ENCODE data around the gene HADHB.
"Not testable (repeated sequence)": the region's sequence is repeated elsewhere in the genome, so short reads cannot be mapped to it uniquely, and the experiment has no call there.

The HADHB gene

GRCh38 chr2:26245231-26245732 lies 543 bp downstream of the HADHB start:
- DNase-seq, result peak; percentile 52 to 55

DNA sequence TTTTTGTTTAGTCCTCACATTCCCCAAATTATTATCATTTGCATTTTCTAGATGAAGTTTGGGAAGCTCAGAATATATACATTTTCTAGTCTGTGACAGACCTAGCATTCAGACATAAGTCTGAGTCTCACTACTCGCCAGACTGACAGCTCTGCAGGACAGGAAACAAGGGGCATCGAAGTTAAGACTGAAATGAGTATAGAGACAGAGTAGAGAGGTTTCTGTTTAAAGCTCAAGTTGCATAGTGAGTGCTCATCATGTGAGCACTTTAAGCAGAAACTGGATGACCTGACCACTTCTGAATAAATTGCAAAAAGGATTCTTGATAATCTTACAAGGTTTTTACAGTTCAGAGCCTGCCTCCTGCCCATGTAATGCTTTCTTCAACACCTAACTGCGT lies 1.1 kb downstream of the HADHB start:
- DNase-seq, result no peak

DNA sequence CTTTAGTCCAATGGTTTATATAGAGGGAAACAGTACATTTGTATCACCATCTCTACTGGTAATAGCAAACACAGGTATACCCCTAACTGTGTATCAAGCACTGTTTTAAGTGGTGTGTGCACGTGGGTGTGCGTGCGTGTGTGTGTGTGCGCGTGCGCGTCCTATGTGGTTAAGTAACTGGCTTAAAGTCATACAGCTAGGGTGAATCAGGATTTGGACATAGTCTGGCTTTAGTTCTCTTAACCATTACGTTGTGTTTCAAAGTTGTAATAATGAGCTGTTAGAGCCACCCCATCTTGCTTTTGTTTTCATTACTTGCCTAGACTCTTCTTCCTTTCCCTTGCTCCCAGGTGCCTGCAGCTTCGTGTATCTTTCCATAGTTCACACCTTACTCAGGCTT lies 2.1 kb downstream of the HADHB start:
- peak; percentile 9 to 19 for DNase-seq

- no peak for DNase-seq
These were observed 4.9 kb downstream of the HADHB start for GRCh38 chr2:26249625-26250024.

DNA sequence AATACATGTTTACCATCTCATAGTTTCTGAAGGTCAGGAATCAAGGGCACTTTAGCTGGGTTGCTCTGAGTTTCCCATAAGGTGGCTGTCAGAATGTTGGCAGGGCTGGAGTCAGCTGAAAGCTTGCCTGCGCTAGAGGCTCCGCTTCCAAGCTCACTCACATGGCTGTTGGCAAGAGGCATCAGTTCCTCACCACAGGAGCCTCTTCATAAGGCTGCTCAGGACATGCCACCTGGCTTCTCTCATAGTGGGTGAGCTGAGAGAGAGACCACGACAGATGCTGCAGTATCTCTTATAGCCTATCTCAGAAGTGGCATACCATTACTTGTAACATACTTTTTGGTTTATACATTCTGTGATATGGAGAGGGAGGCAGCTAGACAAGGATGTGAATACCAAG lies 7.2 kb downstream of the HADHB start:
- no peak for DNase-seq

DNA sequence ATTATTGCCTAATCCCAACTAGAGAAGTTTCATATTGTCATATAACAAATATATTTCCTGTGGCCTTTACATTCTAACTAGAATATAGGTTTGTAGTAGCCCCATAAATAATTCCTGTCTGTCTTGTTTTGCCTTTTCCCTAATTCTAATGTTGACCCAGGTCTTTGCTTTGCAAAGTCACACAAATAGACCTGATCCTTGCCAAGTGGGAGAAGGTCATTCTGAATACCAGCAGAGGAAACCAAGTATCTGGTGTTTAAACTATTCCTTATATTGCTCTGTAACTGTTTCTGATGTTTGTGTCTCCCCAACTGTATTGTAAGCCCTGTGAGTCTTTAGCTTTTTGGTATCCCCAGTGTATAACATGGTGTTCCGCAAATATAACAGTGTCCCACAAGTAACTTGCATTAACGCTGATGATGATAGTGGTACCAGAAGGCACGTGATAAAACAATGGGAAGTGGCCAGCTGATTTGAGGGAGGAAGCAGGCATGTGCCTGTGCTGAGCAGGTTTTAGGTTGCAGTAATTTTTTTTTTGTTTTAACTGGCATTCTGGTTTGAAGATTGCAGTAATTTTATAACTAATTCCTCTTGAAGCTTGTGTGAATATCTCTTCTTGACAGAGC lies 11.1 kb downstream of the HADHB start:
- no peak for DNase-seq

GRCh38 chr2:26258836-26259235 lies 14.1 kb downstream of the HADHB start:
- DNase-seq, result not testable (repeated sequence)

- no peak for DNase-seq
These were observed 23.5 kb downstream of the HADHB start for GRCh38 chr2:26268213-26268612.

DNA sequence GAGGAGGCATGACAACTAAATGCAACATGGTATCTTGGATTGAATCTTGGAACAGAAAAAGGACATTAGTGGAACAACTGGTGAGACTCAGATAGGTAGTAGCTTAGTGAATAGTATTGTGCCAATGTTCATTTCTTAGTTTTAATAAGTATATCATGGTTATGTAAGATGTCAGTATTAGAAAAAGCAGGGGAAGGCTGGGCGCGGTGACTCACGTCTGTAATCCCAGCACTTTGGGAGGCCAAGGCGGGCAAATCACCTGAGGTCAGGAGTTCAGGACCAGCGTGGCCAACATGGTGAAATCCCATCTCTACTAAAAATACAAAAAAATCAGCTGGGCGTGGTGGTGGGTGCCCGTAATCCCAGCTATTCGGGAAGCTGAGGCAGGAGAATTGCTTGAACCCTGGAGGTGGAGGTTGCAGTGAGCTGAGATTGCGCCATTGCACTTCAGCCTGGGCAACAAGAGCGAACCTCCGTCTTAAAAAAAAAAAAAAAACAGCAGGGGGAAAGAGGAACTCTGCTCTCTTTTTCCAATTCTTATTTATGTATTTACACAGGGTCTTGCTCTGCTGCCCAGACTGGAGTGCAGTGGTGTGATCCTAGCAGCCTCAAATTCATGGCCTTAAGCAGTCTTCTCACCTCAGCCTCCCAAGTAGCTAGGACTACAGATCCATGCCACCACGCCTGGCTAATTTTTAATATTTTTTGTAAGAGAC lies 24.1 kb downstream of the HADHB start:
- DNase-seq, result not testable (repeated sequence)

DNA sequence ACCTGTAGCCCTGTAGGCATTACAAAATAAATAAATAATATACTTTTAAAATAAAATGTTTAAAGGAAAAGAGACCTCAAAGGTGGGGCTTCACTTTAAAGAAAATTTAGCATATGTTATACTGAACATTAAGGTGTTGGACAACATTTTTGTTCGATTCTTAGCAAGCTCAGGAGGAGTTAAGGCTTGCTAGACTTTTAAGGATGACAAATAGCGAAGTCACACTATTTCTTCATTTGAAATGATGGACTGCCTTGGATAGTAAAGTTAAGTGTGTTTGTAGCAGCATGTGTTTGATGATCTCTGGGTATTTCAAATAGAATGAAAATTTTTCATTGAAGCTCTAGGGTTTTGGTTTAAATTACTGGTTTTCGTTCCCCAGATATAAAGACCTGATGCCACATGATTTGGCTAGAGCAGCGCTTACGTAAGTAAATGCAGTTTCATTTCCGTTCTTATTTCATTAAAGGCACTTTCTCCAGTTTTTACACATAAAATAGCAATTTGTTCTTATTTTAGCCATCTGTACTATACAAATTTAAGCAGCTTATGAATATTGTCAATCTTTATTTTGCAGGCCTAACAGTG lies 24.9 kb downstream of the HADHB start:
- no peak for DNase-seq

DNA sequence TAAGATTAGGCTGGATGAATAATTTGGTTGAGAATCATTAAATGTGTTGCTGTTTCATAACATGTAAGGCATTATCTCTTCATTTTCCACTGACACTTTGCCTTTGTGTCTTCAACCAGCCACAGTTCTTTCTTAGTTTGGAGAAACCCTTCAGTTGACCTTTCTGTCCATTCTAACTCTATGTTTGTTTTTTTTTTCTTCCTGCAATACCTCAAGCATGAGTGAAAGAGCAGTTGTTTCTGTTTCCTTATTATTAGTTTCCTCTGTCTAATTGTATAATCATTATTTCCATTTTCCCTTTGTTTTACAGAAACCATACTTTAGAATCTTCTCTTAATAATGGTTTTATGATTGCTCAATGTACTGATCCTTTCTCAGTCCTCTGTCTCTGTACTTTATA lies 25.6 kb downstream of the HADHB start:
- no peak for DNase-seq

DNA sequence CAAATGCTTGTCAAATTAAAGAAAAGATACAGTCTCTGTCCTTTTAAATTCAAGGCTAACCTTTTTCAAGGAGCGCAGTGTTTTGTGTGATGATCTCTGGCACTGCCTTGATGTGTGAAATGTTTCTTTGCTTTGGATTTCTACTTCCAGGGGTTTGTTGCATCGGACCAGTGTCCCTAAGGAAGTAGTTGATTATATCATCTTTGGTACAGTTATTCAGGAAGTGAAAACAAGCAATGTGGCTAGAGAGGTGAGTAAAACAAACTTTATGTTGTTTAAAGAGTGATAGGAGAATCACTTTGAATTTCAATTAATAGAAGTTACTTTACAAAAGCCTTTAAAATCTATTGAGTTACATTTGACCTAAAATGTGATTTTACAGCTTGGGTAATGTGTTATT lies 28.8 kb downstream of the HADHB start:
- DNase-seq, result no peak

- peak in 1 of 2 donors; percentile 11 for DNase-seq
These were observed 29.4 kb downstream of the HADHB start for GRCh38 chr2:26274058-26274613.

- DNase-seq, result no peak
These were observed 31.9 kb downstream of the HADHB start for GRCh38 chr2:26276484-26277227.

DNA sequence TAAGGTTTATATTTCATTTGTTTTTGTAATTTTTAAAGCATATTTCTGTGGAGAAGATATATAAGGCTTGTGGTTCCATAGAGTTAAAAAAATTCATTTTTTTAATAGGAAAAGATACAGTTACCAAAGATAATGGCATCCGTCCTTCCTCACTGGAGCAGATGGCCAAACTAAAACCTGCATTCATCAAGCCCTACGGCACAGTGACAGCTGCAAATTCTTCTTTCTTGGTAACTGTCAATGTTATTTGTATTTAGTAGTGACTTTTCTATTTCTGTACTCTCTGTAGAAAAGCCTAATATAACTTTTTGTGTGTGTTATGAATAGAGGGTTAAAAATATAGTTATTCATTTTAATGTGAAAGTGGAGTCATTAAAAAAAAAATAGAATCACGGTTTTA lies 35.1 kb downstream of the HADHB start:
- no peak for DNase-seq

DNA sequence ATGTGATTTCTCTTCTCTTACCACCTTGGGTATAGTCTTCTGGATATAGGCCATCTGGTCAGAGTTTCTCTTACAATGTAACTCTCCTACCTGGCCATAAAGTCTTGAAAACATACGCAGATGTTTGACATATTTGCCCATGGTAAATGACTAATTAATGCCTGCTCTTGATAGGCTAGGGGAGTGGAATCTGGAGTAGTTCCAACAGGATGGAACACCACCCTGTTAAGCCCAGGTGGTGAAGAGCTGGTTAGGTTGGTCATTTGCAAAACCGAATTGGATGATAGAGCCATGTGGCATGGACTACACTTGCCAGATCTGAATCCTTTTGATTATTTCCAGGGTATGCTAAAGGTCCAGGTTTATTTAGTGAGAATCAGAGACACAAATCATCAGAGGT lies 36.5 kb downstream of the HADHB start:
- DNase-seq, result no peak

GRCh38 chr2:26283606-26284005 lies 38.9 kb downstream of the HADHB start:
- no peak for DNase-seq

GRCh38 chr2:26284132-26284531 lies 39.4 kb downstream of the HADHB start:
- DNase-seq, result no peak

GRCh38 chr2:26285931-26286330 lies 41.2 kb downstream of the HADHB start:
- DNase-seq, result no peak

DNA sequence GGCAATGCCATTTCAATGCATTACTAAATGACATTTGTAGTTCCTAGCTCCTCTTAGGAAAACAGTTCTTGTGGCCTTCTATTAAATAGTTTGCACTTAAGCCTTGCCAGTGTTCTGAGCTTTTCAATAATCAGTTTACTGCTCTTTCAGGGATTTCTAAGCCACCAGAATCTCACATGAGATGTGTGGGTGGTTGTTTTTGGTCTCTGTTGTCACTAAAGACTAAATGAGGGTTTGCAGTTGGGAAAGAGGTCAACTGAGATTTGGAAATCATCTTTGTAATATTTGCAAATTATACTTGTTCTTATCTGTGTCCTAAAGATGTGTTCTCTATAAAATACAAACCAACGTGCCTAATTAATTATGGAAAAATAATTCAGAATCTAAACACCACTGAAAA lies 45.3 kb downstream of the HADHB start:
- DNase-seq, result no peak

GRCh38 chr2:26292646-26293045 lies 47.9 kb downstream of the HADHB start:
- no peak for DNase-seq

GRCh38 chr2:26295511-26295910 lies 50.8 kb downstream of the HADHB start:
- DNase-seq, result no peak

DNA sequence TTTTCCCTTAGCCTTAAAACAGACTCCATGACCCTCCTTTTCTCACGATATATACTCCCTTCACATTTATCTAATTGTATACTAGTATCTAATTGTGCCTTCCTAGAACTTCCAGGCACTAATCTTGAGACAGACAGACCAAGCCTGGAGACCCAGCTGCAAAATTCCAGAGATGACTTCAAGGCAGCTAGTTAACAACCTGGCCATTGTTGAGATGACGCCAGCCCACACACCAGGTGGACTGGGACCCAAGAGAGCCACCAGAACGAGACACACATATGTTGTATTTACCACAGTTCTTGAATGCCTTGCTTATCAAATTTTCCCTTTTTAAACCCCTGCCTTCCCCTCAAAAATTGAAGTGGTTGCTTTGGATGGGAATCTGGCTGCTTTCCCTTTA lies 52.3 kb downstream of the HADHB start:
- DNase-seq, result no peak

Measured in CD4-positive, alpha-beta T cell treated with Interleukin-1 beta for 1 hour (primary cell).